GM15510 (cell line): Measurements from ENCODE around the gene IRGC.

Source experiments
- POLR2A ChIP-seq: IDR thresholded peaks from 3 replicates; pipeline ENCODE4 v1.6.1; 2011; ENCODE audit warnings: borderline replicate concordance; ENCODE audit not compliant: insufficient read length; ENCODE audit errors: extremely low read depth

The IRGC gene

GRCh38 chr19:43684326-43684725 is 31.6 kb upstream of the IRGC start:
- no peak for TF ChIP-seq POLR2A

- no peak for TF ChIP-seq POLR2A
Observed at GRCh38 chr19:43687660-43687997, 28.2 kb upstream of the IRGC start.

- TF ChIP-seq POLR2A: no peak
Observed at GRCh38 chr19:43688059-43688701, 27.7 kb upstream of the IRGC start.

GRCh38 chr19:43690444-43690843 is 25.4 kb upstream of the IRGC start:
- no peak for TF ChIP-seq POLR2A

- TF ChIP-seq POLR2A: no peak
Observed at GRCh38 chr19:43690890-43691289, 25.0 kb upstream of the IRGC start.

GRCh38 chr19:43691755-43692154 is 24.1 kb upstream of the IRGC start:
- TF ChIP-seq POLR2A: no peak

- no peak for TF ChIP-seq POLR2A
Observed at GRCh38 chr19:43692385-43692784, 23.5 kb upstream of the IRGC start.

- TF ChIP-seq POLR2A: no peak
Observed at GRCh38 chr19:43692877-43693276, 23.0 kb upstream of the IRGC start.

- no peak for TF ChIP-seq POLR2A
Observed at GRCh38 chr19:43694553-43694952, 21.3 kb upstream of the IRGC start.

- no peak for TF ChIP-seq POLR2A
Observed at GRCh38 chr19:43695985-43696704, 19.7 kb upstream of the IRGC start.

GRCh38 chr19:43697295-43697694 is 18.6 kb upstream of the IRGC start:
- no peak for TF ChIP-seq POLR2A

- no peak for TF ChIP-seq POLR2A
Observed at GRCh38 chr19:43699506-43700394, 16.1 kb upstream of the IRGC start.

- no peak for TF ChIP-seq POLR2A
Observed at GRCh38 chr19:43700395-43701000, 15.4 kb upstream of the IRGC start.

GRCh38 chr19:43704002-43704705 is 11.7 kb upstream of the IRGC start:
- no peak for TF ChIP-seq POLR2A
